ENCODE data around the gene GTF2H3.

GRCh38 chr12:123617144-123617543 is 16.5 kb upstream of the GTF2H3 start:
- TF ChIP-seq EZH2 (IDR thresholded peaks at IDR 0.05; ENCODE audit: borderline replicate concordance, low read depth, low read length, poor library complexity, severe bottlenecking) (no peak), CTCF (conservative IDR thresholded peaks at IDR 0.05; ENCODE audit: low read depth, low read length) (no peak)

All from A673 (cell line).